Esophagus mucosa (tissue), 1 donor: Measurements from ENCODE around the gene C10orf120. TPM values are rescaled to one million over a fixed set of nuclear protein-coding genes. Genes with fewer than 3 reads are reported as not detected.

ENCODE experiments used
- ATAC-seq: fragments of 200-7000 bp; cut with Tn5 transposase; one replicate; pipeline ENCODE4 v1.9.1; 2020
- total RNA-seq: library from RNA; stranded (reverse); gene quantifications from one replicate; pipeline ENCODE4 v1.2.4, GENCODE V29; 2023
- donor health status: DM: yes; HTN: yes; CAD: no.

C10orf120 gene
- total RNA-seq, result not detected

- ATAC-seq, result no peak
Measured at GRCh38 chr10:122699796-122700455, at the start of gene C10orf120. C10orf120 (minus strand) TSS chr10:122699846; CDS start chr10:122699790, 56 bp downstream.

DNA sequence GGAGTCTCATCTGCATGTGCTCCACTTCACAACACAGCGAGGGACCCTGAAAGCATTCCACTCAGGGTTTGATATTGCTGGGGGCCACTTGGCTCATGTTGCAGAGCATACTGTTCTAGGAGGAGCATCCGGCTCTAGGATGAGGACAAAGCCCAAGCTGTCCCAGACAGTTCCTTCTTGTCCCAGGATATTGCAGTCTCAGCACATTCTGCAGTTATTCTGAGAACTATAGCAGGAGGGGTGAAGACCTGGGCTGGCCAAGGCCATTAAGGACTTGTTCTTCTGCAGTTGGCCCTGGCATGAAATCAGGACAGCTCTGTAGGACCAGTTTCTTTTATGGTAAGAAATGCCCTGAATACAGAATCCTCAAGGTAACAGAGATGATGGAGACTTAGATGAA, 48.9 kb upstream of the C10orf120 start:
- no peak for ATAC-seq

- ATAC-seq, result no peak
Measured at GRCh38 chr10:122746408-122746807, 46.8 kb upstream of the C10orf120 start.

DNA sequence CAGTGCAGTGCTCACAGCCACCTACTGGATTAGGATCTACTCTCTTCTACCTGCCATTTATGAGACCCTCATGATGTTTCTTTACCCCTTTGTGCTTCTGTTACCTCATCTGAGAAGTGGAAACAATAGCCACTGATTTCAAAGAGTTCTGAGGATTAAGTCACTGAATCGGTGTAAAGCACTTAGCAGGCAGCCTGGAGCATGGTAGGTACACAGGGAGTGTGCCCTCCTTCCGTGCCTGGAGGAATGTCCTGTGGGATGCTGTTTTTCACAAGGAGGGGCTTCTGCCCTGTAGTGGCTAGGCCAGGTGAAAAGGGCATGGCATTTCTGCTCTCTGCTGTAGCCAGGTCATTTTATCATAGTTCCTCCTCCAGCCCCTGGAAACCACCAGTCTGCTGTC, 44.6 kb upstream of the C10orf120 start:
- no peak for ATAC-seq

- no peak for ATAC-seq
Measured at GRCh38 chr10:122740640-122741039, 41.0 kb upstream of the C10orf120 start.

DNA sequence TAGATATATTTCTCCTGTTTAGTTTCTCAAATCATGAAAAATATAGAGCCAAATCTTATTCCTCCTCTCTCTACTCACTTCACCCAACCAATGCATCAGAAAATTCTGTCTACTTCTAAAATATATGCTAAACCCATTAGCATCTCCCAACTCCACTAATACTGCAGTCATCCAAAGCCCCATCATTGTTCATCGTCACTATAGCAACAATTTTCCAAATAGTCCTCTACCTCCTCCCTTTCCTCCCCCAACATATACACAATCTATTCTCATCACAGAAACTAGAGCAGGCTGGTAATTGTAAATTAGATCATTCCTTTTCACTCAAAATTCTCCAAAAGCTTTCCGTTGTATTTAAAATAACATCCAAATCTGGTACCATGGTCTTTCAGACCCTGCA, 38.4 kb upstream of the C10orf120 start:
- no peak for ATAC-seq

- ATAC-seq, result no peak
Measured at GRCh38 chr10:122733931-122734665, 34.5 kb upstream of the C10orf120 start.

DNA sequence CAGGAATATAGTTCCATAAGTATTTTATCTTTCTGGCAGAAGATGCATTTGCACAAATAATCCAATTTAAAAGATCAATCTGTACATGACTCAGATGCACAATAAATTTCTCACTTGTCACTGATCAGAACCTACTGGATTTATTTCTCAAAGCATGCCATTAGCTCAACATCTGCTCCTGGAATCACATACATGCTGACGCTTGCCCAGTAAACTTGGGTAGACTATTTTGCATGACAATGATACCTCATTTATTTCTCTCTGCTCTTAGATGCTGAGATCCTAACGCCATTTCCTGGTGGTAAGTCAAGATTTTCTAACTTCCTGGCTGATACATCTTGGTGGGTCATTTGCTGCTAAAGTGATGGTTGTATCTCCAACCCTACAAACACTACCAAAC, 33.8 kb upstream of the C10orf120 start:
- no peak for ATAC-seq

DNA sequence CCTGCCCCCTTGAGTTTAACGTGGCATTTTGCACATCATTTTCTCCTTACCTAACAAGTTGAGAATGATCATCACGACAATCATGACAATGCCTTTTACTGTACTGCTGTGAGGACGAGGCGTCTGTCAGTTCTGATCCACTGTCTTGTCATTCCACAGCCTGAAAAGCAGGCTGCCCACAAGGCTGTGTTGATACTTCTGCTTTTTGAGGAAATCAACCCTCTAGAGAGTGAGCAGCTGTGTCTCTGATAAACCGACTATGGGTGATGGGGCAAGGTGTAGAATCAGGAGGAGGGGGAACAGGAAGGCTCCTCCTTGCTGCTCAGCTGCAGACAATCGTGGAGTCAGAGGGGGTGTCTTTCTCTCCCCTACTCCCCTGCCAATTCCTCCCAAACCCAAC, 30.6 kb upstream of the C10orf120 start:
- no peak for ATAC-seq

GRCh38 chr10:122729126-122729525, 29.5 kb upstream of the C10orf120 start:
- no peak for ATAC-seq

DNA sequence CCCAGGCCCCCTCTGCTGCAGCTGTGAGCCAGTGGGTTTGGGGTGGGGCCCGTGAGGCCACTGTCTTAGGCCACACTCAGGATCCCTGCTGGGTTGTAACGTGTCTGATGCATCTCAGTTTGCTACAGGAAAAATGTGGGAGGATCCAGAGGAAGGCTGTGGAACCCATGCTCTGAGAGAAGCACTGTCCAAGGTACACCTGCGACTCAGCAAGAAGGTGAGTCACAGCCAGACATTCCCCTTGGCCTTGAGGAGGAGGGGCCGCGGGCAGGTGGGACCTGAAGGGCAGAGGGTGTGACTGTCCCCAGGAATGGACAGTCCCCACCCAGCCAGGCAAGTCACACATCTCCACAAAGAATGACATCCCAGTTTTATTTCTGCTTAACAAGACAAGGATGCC, 27.8 kb upstream of the C10orf120 start:
- ATAC-seq, result no peak

- ATAC-seq, result peak; percentile 45
Measured at GRCh38 chr10:122725768-122726167, 26.1 kb upstream of the C10orf120 start.

DNA sequence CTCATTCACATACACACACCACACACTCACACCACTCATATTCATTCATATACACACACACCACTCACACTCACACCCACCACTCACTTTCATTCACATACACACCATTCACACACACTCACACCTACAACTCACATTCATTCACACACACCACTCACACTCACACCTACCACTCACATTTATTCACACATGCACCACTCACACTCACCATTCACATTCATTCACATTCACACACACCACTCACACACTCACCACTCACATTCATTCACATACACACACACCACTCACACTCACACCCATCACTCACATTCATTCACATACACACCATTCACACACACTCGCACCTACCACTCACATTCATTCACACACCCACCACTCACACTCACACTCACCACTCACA, 25.4 kb upstream of the C10orf120 start:
- ATAC-seq, result no peak

DNA sequence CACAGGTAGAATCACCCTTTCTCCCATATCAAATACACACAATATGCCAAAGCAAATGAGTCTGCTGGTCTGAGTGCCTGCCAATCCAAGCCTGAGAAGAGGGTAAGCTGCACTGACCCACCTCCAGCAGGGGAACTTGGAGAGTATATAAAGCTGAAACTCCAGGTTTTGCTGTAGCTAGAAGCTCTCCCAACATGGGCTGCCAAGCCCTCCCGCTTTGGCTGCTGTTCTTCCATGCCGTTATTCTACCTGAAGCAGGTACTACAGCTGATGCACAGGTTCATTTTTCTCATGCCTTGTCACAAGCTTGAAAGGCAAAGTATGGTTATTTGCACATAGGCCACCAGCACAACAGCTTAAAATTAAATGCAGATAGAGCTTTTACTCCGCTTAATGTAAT, 21.5 kb upstream of the C10orf120 start:
- no peak for ATAC-seq

DNA sequence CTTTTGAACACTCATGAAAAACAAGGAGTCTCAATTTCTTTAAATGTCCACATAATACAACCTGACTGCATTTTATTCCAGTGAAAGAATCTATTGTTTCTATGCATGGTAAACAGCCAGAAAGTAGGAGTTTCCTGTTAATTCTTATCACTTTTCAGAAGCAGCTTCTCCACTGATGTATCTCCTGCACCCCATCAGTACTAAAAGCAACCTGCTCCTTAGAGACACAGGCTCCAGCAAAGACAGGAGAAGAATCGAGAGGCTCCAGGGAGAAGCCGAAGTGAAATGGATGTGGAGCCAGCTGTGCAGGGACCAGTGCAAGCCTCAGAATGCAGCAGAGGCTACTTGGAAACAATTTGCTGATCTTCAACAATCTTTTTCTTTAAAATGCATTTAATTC, 16.4 kb upstream of the C10orf120 start:
- ATAC-seq, result no peak

DNA sequence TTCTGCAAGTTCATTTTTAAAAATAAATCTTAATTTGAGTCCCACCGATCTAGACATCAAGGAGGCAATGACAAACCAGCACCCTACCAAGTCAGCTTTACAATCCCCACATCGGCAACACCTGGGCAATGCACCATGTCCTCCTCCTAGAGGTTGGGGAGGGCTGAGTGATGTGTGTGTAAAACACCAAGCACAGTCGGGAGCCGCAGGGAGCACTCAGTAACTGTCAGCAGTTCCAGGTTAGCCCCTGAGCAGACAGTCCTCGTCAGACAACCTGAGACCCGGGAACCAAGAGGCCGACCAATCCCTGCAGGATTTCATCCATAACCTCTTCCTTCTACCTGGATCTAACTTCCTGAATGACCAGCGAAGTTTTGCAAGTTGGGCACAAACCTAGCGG, 15.9 kb upstream of the C10orf120 start:
- no peak for ATAC-seq

DNA sequence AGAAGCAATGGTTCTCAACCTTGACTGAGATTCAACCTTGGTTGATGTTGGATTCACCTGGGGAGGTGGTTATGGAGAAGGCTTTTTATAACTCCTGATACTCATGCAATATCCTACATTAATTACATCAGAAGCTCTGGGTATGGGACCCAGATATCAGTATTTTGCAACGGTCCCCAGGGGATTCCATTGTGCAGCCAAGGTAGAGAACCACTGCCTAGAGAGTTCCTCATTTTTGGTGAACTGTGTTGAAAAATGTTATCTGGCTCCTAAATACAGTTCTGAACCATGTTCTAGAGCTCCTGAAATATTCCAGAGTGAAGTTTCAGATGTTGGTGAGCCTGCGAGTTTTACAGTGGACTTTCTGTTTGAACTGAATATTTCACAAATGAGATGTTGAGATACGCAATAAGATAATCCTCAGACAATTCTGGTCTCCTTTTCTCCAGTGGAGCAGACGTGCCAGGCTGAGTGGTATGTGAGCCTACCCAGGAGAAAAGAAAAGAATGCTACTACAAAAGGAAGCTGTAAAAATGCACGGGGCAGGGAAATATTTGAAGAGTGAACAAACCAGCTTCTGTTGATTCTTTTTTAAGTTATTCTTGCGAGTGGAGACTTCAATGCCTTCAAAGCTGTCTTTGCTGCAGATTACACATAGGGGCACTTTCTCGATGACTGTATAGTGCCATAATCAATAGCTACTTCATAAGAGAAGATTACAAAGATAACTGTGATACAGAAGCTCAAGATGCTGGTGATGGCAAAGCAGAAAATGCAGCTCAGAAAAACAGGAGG, 13.6 kb upstream of the C10orf120 start:
- ATAC-seq, result no peak

- ATAC-seq, result no peak
Measured at GRCh38 chr10:122710576-122710975, 10.9 kb upstream of the C10orf120 start.

GRCh38 chr10:122709971-122710370, 10.3 kb upstream of the C10orf120 start:
- ATAC-seq, result no peak

DNA sequence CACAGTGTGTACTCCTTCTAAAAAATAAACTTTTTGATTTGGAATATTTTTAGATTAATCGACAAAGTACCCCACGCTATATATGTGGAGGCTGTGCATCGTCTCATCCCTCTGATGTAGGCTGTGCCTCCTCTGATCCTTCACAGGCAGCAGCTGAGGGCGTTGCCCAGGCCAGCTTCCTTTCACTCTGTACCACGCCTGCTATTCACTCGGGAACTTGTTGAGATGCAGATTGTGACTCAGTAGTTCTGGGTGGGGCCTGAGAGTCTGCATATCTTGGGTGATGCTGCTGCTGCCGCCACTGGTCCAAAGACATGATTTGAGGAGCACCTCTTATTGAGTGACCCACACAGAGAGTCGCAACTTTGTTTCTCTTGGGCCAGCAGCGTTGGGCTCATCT, 7.9 kb upstream of the C10orf120 start:
- ATAC-seq, result peak; percentile 85

- ATAC-seq, result no peak
Measured at GRCh38 chr10:122706947-122707346, 7.3 kb upstream of the C10orf120 start.

DNA sequence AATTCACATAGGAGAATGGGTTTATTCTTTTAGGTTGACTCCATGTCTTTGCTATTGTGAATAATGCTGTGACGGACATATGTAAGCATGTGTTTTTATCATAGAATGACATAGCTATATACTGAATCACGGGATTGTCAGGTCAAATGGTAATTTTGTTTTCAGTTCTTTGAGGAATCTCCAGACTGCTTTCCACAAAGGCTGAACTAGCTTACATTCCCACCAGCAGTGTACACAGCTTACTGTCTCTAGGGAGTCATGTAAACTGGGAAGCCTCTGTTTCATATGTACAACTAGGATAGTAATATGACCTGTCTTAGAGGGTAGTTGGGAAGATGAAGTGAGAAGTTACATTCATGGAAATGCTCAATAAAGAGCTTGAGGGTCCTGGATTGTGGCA, 6.8 kb upstream of the C10orf120 start:
- ATAC-seq, result no peak
